Chondrocyte (in vitro differentiated cells): ENCODE measurements around the gene RAMACL. TPM values are rescaled to one million over a fixed set of nuclear protein-coding genes. Genes with fewer than 3 reads are reported as not detected.

Experiments
- DNase-seq: peaks from one replicate; pipeline ENCODE4 v3.0.0; 2021; ENCODE audit warnings: mixed read lengths, low spot score
- H3K27ac Mint-ChIP-seq: one replicate; pipeline ENCODE4 v1.8.0; 2021; ENCODE audit warnings: mild to moderate bottlenecking, moderate library complexity, mixed read lengths; ENCODE audit not compliant: unreplicated experiment
- H3K27me3 Mint-ChIP-seq: 2 replicates; pipeline ENCODE4 v1.8.0; 2021; ENCODE audit warnings: low read depth, mixed read lengths
- H3K36me3 Mint-ChIP-seq: 2 replicates; pipeline ENCODE4 v1.8.0; 2021; ENCODE audit warnings: low read depth, mixed read lengths
- H3K4me1 Mint-ChIP-seq: 2 replicates; pipeline ENCODE4 v1.8.0; 2021; ENCODE audit warnings: low read depth, mild to moderate bottlenecking, mixed read lengths
- H3K4me3 Mint-ChIP-seq: one replicate; pipeline ENCODE4 v1.8.0; 2021; ENCODE audit warnings: mild to moderate bottlenecking, moderate library complexity, mixed read lengths; ENCODE audit not compliant: unreplicated experiment
- H3K9me3 Mint-ChIP-seq: 2 replicates; pipeline ENCODE4 v1.8.0; 2021; ENCODE audit warnings: low read depth, mixed read lengths
- total RNA-seq: library from RNA; stranded (reverse); gene quantifications from 3 replicates; pipeline ENCODE4 v1.2.1, GENCODE V29; 2021
- TF ChIP-seq, protein P1 (sequence below): fragments of 200-600 bp; sonication (generic); IDR thresholded peaks from 2 replicates; pipeline ENCODE4 v1.5.0; 2021; ENCODE audit warnings: antibody characterized with exemption, mild to moderate bottlenecking, moderate library complexity

The RAMACL gene
- total RNA-seq, 1 donor from 2014 or later: 1.7 TPM

DNA sequence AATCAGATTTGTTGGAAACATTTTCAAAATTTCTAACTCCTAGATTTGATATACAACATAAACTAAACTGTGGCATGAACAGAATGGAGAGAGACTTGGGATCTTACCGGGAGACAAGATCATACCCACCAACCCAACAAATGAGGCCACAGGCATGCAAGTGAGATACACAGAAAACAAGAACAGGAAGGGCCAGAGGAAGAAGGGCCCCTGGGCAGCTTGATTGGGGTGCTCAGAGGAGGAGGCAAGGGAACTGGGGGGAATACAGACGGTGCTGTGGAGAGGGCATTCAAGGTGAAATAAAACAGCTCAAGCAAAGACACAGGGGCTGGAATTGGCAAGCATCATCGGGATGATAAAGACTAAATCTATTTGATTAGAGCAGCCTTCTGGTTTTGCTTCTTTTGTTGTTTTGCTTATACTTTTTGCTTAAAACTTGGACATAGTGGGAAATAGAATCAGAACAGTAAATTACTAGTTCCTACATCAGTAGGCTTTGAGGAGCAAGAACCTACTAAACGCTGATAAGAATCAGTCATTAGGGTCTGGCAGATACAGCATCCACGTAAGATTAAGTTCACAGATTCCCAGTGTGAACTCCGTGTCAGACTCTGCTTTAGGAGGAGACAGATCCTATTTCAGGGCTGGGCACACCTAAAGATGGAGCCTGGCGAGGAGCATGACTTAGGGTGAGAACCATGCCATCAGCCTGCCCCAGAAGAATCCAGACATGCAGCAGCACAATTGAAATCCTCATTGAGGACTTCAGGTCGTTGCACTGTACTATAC lies 3.5 kb upstream of the RAMACL start:
- H3K4me1 Mint-ChIP-seq: peaks cover 79% of the 10 kb centered on the region

DNA sequence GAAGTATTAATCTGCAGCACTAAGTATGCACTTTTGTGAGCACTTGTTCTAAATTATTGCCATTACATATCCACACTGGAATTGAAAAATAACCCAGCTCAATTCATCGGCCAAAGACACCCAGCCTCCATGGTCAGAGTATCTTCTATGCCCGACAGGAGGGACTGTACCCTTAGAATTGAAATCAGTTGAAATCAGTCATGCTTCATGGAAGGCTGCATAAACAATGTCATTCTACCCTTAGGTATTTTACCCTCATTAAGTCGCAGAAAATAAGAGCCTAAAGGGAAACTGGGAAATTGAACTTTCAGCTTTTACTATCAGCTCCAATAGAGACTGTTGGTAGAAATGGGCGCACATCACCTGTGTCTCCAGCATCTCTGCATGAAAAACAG lies 2.9 kb upstream of the RAMACL start:
- TF ChIP-seq, protein P1, sequence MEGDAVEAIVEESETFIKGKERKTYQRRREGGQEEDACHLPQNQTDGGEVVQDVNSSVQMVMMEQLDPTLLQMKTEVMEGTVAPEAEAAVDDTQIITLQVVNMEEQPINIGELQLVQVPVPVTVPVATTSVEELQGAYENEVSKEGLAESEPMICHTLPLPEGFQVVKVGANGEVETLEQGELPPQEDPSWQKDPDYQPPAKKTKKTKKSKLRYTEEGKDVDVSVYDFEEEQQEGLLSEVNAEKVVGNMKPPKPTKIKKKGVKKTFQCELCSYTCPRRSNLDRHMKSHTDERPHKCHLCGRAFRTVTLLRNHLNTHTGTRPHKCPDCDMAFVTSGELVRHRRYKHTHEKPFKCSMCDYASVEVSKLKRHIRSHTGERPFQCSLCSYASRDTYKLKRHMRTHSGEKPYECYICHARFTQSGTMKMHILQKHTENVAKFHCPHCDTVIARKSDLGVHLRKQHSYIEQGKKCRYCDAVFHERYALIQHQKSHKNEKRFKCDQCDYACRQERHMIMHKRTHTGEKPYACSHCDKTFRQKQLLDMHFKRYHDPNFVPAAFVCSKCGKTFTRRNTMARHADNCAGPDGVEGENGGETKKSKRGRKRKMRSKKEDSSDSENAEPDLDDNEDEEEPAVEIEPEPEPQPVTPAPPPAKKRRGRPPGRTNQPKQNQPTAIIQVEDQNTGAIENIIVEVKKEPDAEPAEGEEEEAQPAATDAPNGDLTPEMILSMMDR: peak; percentile 50
- H3K36me3 Mint-ChIP-seq: no peaks in the 10 kb centered on the region
- no peaks in the 10 kb centered on the region for H3K27me3 Mint-ChIP-seq
- peaks cover 80% of the 10 kb centered on the region for H3K4me1 Mint-ChIP-seq
- no peak for DNase-seq
- peak overlapping the region; percentile 87 for H3K27ac Mint-ChIP-seq
- H3K4me3 Mint-ChIP-seq: no peak overlapping the region
- H3K9me3 Mint-ChIP-seq: no peaks in the 10 kb centered on the region

More for the DNA sequence above, 3.5 kb upstream of the RAMACL start:
- TF ChIP-seq, protein P1: no peak
- no peak for DNase-seq
- H3K27me3 Mint-ChIP-seq: no peaks in the 10 kb centered on the region
- H3K27ac Mint-ChIP-seq: peak overlapping the region; percentile 87
- no peaks in the 10 kb centered on the region for H3K9me3 Mint-ChIP-seq
- H3K4me3 Mint-ChIP-seq: no peak overlapping the region
- no peaks in the 10 kb centered on the region for H3K36me3 Mint-ChIP-seq

GRCh38 chr6:166588691-166589336 lies 2.3 kb upstream of the RAMACL start:
- Mint-ChIP-seq H3K36me3 (no peaks in the 10 kb centered on the region), H3K9me3 (no peaks in the 10 kb centered on the region), H3K4me1 (peaks cover 85% of the 10 kb centered on the region), H3K4me3 (peak overlapping the region; percentile 17), H3K27me3 (no peaks in the 10 kb centered on the region), H3K27ac (peak overlapping the region; percentile 87)
- no peak for DNase-seq
- TF ChIP-seq, protein P1: no peak

- Mint-ChIP-seq H3K27ac (peak overlapping the region; percentile 83), H3K36me3 (no peaks in the 10 kb centered on the region), H3K9me3 (no peaks in the 10 kb centered on the region), H3K4me1 (peaks cover 79% of the 10 kb centered on the region), H3K27me3 (no peaks in the 10 kb centered on the region), H3K4me3 (peak overlapping the region; percentile 16)
- TF ChIP-seq, protein P1: no peak
- DNase-seq: no peak
Measured at GRCh38 chr6:166587631-166588413, 1.3 kb upstream of the RAMACL start.

- no peak for DNase-seq
- Mint-ChIP-seq H3K27ac (peak overlapping the region; percentile 89), H3K9me3 (no peaks in the 10 kb centered on the region), H3K4me3 (no peak overlapping the region), H3K4me1 (peaks cover 71% of the 10 kb centered on the region), H3K27me3 (no peaks in the 10 kb centered on the region), H3K36me3 (no peaks in the 10 kb centered on the region)
- TF ChIP-seq, protein P1: no peak
Measured at GRCh38 chr6:166584853-166585429, 1.5 kb downstream of the RAMACL start.
